HepG2 (cell line): ENCODE data around the gene MYH7B. TPM values are rescaled to one million over a fixed set of nuclear protein-coding genes. Genes with fewer than 3 reads are reported as not detected.

ENCODE experiments used
- ADNP ChIP-seq: sonication (generic); formaldehyde crosslinking; IDR thresholded peaks from 2 replicates; pipeline ENCODE4 v1.4.0; 2020; ENCODE audit warnings: missing genetic modification reagents
- BCL6 ChIP-seq: IDR thresholded peaks from 2 replicates; pipeline ENCODE4 v1.6.1; 2016; ENCODE audit warnings: missing genetic modification reagents, missing compliant biosample characterization
- DR1 ChIP-seq: sonication (generic); formaldehyde crosslinking; IDR thresholded peaks from 2 replicates; pipeline ENCODE4 v1.8.0; 2021; ENCODE audit warnings: mild to moderate bottlenecking, missing genetic modification reagents, inconsistent platforms
- GABPA ChIP-seq, 2 experiments: IDR thresholded peaks; 2 replicates each; pipeline ENCODE4 v1.6.1; 2011 to 2016; ENCODE audit warnings: low read depth in 2 of 2, low read length in 1 of 2, missing biosample characterization in 1 of 2, missing genetic modification characterization in 1 of 2
- MED13 ChIP-seq: sonication (generic); formaldehyde crosslinking; IDR thresholded peaks from 2 replicates; pipeline ENCODE4 v1.5.0; 2020; ENCODE audit warnings: missing genetic modification reagents
- MTF2 ChIP-seq: sonication (generic); formaldehyde crosslinking; IDR thresholded peaks from 2 replicates; pipeline ENCODE4 v1.5.0; 2020; ENCODE audit warnings: missing genetic modification reagents, borderline replicate concordance
- RAD21 ChIP-seq: fragments of 450-650 bp; formaldehyde crosslinking; IDR thresholded peaks from 2 replicates; pipeline ENCODE4 v1.5.0; 2020; ENCODE audit warnings: mild to moderate bottlenecking
- SRSF9 ChIP-seq: fragments of 200-400 bp; formaldehyde crosslinking; IDR thresholded peaks from 2 replicates; pipeline ENCODE4 v1.6.1; 2018; ENCODE audit warnings: borderline replicate concordance, mild to moderate bottlenecking, low read depth, low read length; ENCODE audit not compliant: insufficient read depth, poor library complexity, severe bottlenecking
- ZFP37 ChIP-seq: sonication (generic); formaldehyde crosslinking; IDR thresholded peaks from 2 replicates; pipeline ENCODE4 v1.4.0; 2020; ENCODE audit warnings: missing genetic modification reagents, borderline replicate concordance
- ZKSCAN8 ChIP-seq: IDR thresholded peaks from 2 replicates; pipeline ENCODE4 v1.6.1; 2016; ENCODE audit warnings: borderline replicate concordance, missing genetic modification reagents, missing compliant biosample characterization
- ZNF503 ChIP-seq: sonication (generic); formaldehyde crosslinking; IDR thresholded peaks from 2 replicates; pipeline ENCODE4 v1.4.0; 2020; ENCODE audit warnings: missing genetic modification reagents
- ZSCAN5A ChIP-seq: sonication (generic); formaldehyde crosslinking; IDR thresholded peaks from 2 replicates; pipeline ENCODE4 v1.8.0; 2022; ENCODE audit warnings: mild to moderate bottlenecking, missing genetic modification reagents, borderline replicate concordance
- polyA plus RNA-seq, 8 experiments: library from polyadenylated mRNA; depleted of rRNA in 3 of 8; stranded (reverse) in 7 of 8; unstranded in 1 of 8; fragments of >200 nt; fragmentation: Illumina TruSeq in 4 of 8; extraction: Trizol in 4 of 8; gene quantifications; 2 replicates each; pipeline versions ENCODE4 v1.2.1 to v1.2.3, GENCODE V29; 2011 to 2016; ENCODE audit warnings: low read depth in 4 of 8, missing spikeins in 1 of 8, mixed read lengths in 1 of 8; ENCODE audit not compliant: insufficient read depth in 1 of 8
- total RNA-seq, 5 experiments: library from RNA; depleted of rRNA; stranded (reverse); fragments of >200 nt; fragmentation: Illumina TruSeq; extraction: Trizol; gene quantifications; 2 replicates each; pipeline ENCODE4 v1.2.3, GENCODE V29; 2016; ENCODE audit warnings: low read depth in 1 of 5
- TF ChIP-seq, protein P1 (sequence below): sonication (generic); formaldehyde crosslinking; IDR thresholded peaks from 2 replicates; pipeline ENCODE4 v1.4.0; 2020; ENCODE audit warnings: mild to moderate bottlenecking, missing genetic modification reagents
- TF ChIP-seq, protein P2 (sequence below): sonication (generic); formaldehyde crosslinking; IDR thresholded peaks from 2 replicates; pipeline ENCODE4 v1.5.0; 2020; ENCODE audit warnings: missing genetic modification reagents
- TF ChIP-seq, protein P3 (sequence below): sonication (generic); formaldehyde crosslinking; IDR thresholded peaks from 2 replicates; pipeline ENCODE4 v1.4.0; 2020; ENCODE audit warnings: mild to moderate bottlenecking, missing genetic modification reagents

MYH7B gene
- total and polyA plus RNA-seq, 2 of the 13 experiments (the other 11 are each of a cell fraction or from before 2014, with no cell fraction given): 0.05 to 0.20 TPM

GRCh38 chr20:34954904-34955230 lies 801 bp upstream of the MYH7B start (continued):
- TF ChIP-seq ZKSCAN8 (no peak), RAD21 (no peak), SRSF9 (no peak), ADNP (no peak), ZNF503 (no peak), GABPA (IDR thresholded peaks at IDR 0.05; ENCODE audit: low read depth, low read length) (no peak), GABPA (CRISPR knock-in tag; IDR thresholded peaks at IDR 0.05; ENCODE audit: low read depth) (no peak), MTF2 (CRISPR knock-in tag) (no peak), ZFP37 (CRISPR knock-in tag) (no peak), DR1 (CRISPR knock-in tag) (no peak), ZSCAN5A (no peak), MED13 (CRISPR knock-in tag) (no peak), BCL6 (CRISPR knock-in tag) (no peak)
- TF ChIP-seq, protein P1, sequence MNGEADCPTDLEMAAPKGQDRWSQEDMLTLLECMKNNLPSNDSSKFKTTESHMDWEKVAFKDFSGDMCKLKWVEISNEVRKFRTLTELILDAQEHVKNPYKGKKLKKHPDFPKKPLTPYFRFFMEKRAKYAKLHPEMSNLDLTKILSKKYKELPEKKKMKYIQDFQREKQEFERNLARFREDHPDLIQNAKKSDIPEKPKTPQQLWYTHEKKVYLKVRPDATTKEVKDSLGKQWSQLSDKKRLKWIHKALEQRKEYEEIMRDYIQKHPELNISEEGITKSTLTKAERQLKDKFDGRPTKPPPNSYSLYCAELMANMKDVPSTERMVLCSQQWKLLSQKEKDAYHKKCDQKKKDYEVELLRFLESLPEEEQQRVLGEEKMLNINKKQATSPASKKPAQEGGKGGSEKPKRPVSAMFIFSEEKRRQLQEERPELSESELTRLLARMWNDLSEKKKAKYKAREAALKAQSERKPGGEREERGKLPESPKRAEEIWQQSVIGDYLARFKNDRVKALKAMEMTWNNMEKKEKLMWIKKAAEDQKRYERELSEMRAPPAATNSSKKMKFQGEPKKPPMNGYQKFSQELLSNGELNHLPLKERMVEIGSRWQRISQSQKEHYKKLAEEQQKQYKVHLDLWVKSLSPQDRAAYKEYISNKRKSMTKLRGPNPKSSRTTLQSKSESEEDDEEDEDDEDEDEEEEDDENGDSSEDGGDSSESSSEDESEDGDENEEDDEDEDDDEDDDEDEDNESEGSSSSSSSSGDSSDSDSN (CRISPR knock-in tag): no peak
- TF ChIP-seq, protein P2, sequence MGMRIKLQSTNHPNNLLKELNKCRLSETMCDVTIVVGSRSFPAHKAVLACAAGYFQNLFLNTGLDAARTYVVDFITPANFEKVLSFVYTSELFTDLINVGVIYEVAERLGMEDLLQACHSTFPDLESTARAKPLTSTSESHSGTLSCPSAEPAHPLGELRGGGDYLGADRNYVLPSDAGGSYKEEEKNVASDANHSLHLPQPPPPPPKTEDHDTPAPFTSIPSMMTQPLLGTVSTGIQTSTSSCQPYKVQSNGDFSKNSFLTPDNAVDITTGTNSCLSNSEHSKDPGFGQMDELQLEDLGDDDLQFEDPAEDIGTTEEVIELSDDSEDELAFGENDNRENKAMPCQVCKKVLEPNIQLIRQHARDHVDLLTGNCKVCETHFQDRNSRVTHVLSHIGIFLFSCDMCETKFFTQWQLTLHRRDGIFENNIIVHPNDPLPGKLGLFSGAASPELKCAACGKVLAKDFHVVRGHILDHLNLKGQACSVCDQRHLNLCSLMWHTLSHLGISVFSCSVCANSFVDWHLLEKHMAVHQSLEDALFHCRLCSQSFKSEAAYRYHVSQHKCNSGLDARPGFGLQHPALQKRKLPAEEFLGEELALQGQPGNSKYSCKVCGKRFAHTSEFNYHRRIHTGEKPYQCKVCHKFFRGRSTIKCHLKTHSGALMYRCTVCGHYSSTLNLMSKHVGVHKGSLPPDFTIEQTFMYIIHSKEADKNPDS (CRISPR knock-in tag): no peak
- TF ChIP-seq, protein P3, sequence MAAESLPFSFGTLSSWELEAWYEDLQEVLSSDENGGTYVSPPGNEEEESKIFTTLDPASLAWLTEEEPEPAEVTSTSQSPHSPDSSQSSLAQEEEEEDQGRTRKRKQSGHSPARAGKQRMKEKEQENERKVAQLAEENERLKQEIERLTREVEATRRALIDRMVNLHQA: no peak
